MCF 10A (cell line): Measurements from ENCODE around the gene PRAF2. TPM values are rescaled to one million over a fixed set of nuclear protein-coding genes. Genes with fewer than 3 reads are reported as not detected.

Source experiments
- BruUV-seq: library from RNA; stranded (reverse); fragments of 400-500 nt; replicated peaks from 2 replicates; lab custom pipeline; 2021; lab: Mats Ljungman, UMichigan
- CTCF ChIA-PET: fragments of 300-600 bp; sonication (Branson Sonifier 250); formaldehyde crosslinking; extraction: SDS; loops from one replicate; lab custom pipeline; 2021; ENCODE audit warnings: antibody characterized with exemption, inconsistent platforms; lab: Yijun Ruan, JAX
- POLR2A ChIA-PET: fragments of 300-600, 350-650 bp; sonication (Branson Sonifier 250); formaldehyde crosslinking; extraction: SDS; loops from one replicate; lab custom pipeline; 2020; ENCODE audit warnings: antibody characterized with exemption, inconsistent platforms; lab: Yijun Ruan, JAX
- DNase-seq: peaks from one replicate; pipeline ENCODE4 v3.0.0-alpha.2; 2018; ENCODE audit not compliant: unreplicated experiment
- H3K27ac Mint-ChIP-seq: one replicate; pipeline ENCODE4 v1.8.0; 2022; ENCODE audit warnings: mild to moderate bottlenecking, low read depth, mixed read lengths; ENCODE audit not compliant: unreplicated experiment
- H3K27me3 Mint-ChIP-seq: one replicate; pipeline ENCODE4 v1.8.0; 2022; ENCODE audit warnings: mixed read lengths; ENCODE audit not compliant: insufficient read depth, unreplicated experiment
- H3K36me3 Mint-ChIP-seq: one replicate; pipeline ENCODE4 v1.8.0; 2022; ENCODE audit warnings: mild to moderate bottlenecking, moderate library complexity, mixed read lengths; ENCODE audit not compliant: insufficient read depth, unreplicated experiment
- H3K4me1 Mint-ChIP-seq: one replicate; pipeline ENCODE4 v1.8.0; 2022; ENCODE audit warnings: mixed read lengths; ENCODE audit not compliant: insufficient read depth, unreplicated experiment
- H3K4me3 Mint-ChIP-seq: one replicate; pipeline ENCODE4 v1.8.0; 2022; ENCODE audit warnings: mild to moderate bottlenecking, moderate library complexity, mixed read lengths; ENCODE audit not compliant: unreplicated experiment
- H3K9me3 Mint-ChIP-seq: one replicate; pipeline ENCODE4 v1.8.0; 2022; ENCODE audit warnings: mixed read lengths; ENCODE audit not compliant: unreplicated experiment
- intact Hi-C: fragments of 100-400 bp; cut with micrococcal nuclease; formaldehyde crosslinking; loops from 2 replicates; pipeline ENCODE4 v1.14.1; 2022
- total RNA-seq: library from RNA; stranded (reverse); gene quantifications from 2 replicates; pipeline ENCODE4 v1.2.3, GENCODE V29; 2022
- TF ChIP-seq, protein P1 (sequence below): fragments of 200-600 bp; IDR thresholded peaks from one replicate; pipeline ENCODE4 v1.8.0; 2022; ENCODE audit warnings: antibody characterized with exemption, mild to moderate bottlenecking; ENCODE audit not compliant: unreplicated experiment

The PRAF2 gene
- total RNA-seq, 1 experiment from 2014 or later, result 32.1 TPM

DNA sequence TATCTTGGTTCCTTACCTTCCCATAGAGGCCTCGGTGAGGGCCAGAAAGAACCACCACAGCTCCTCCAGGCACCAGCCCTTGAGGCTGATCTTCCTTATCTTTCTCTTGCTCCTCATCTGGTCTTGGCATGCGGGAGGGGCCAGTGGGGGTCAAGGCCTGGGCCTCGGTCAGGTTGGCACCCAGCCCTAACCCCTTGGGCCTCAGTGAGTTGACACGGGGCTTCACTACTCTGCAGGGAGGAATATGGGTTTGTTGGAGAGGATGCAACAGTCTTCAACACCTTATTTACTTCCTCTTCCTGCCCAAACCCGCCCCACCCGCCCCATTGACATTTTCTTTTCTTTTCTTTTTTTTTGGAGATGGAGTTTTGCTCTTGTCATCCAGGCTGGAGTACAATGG, 43.8 kb upstream of the PRAF2 start:
- H3K27ac Mint-ChIP-seq, result no peak overlapping the region
- H3K9me3 Mint-ChIP-seq, result no peaks in the 10 kb centered on the region

DNA sequence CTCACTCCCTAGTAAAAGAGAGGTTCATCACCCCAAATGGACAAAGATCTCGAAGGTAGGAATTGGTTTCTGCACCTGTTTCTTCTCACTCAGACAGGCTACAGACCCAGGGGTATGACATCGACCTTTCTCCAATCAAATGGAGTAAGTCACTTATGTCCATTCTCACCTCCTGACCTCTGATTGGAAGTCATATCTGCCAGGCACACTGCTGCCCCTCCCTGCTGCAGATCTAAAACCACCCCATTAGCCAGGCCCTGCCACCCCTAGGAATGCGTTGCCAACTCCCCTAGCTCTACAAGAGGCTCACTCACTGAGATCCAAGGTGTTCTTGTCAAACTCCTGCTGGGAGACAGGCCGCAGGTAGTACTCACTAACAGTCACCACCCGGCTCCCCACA, 42.9 kb upstream of the PRAF2 start:
- Mint-ChIP-seq H3K27me3 (no peaks in the 10 kb centered on the region), H3K27ac (no peak overlapping the region), H3K4me3 (no peak overlapping the region), H3K9me3 (no peaks in the 10 kb centered on the region), H3K4me1 (no peaks in the 10 kb centered on the region), H3K36me3 (peaks cover 77% of the 10 kb centered on the region)
- POLR2A ChIA-PET, result interaction anchor here (1.0 kb wide), 1 partner anchor 69 kb away, joined by 3 read pairs; no protein-coding TSS in a partner anchor
- DNase-seq, result no peak
- intact Hi-C loops, result no loop called here
- BruUV-seq, result no TSS peak
- TF ChIP-seq, protein P1, sequence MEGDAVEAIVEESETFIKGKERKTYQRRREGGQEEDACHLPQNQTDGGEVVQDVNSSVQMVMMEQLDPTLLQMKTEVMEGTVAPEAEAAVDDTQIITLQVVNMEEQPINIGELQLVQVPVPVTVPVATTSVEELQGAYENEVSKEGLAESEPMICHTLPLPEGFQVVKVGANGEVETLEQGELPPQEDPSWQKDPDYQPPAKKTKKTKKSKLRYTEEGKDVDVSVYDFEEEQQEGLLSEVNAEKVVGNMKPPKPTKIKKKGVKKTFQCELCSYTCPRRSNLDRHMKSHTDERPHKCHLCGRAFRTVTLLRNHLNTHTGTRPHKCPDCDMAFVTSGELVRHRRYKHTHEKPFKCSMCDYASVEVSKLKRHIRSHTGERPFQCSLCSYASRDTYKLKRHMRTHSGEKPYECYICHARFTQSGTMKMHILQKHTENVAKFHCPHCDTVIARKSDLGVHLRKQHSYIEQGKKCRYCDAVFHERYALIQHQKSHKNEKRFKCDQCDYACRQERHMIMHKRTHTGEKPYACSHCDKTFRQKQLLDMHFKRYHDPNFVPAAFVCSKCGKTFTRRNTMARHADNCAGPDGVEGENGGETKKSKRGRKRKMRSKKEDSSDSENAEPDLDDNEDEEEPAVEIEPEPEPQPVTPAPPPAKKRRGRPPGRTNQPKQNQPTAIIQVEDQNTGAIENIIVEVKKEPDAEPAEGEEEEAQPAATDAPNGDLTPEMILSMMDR, result no peak
- CTCF ChIA-PET, result no interaction called here

More for the DNA sequence above, 43.8 kb upstream of the PRAF2 start:
- DNase-seq, result no peak
- ChIA-PET POLR2A (no interaction called here), CTCF (no interaction called here)
- Mint-ChIP-seq H3K36me3 (peaks cover 81% of the 10 kb centered on the region), H3K4me1 (no peaks in the 10 kb centered on the region), H3K27me3 (no peaks in the 10 kb centered on the region), H3K4me3 (no peak overlapping the region)
- BruUV-seq, result no TSS peak
- intact Hi-C loops, result no loop called here
- TF ChIP-seq, protein P1, result no peak

DNA sequence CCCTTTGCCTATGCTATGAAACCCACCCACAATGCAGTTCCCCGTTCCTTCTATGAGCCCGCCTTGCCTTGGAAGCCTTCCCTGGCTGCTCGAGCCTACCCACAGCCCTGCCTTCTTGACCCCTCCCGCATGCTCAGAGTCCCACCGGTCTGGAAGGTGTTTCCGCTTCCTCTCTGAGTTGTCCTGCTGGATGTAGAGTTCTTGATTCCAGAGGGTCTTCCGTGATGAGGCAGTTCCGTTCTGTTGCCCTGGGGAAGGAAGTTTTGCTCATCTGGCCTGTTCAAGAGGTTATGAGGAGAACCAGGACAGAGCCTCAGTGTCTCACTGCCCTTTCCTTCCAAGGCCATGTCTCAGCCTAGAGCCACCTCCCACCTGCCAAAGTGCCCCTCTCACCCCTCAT, 42.3 kb upstream of the PRAF2 start:
- TF ChIP-seq, protein P1, result no peak
- POLR2A ChIA-PET, result interaction anchor here (0.5 to 1.0 kb wide), 2 partner anchors 27 to 69 kb away, joined by 3 read pairs; no protein-coding TSS in a partner anchor
- no peak for DNase-seq
- no peak overlapping the region for H3K4me3 Mint-ChIP-seq
- peaks cover 73% of the 10 kb centered on the region for H3K36me3 Mint-ChIP-seq
- no peaks in the 10 kb centered on the region for H3K27me3 Mint-ChIP-seq
- H3K4me1 Mint-ChIP-seq, result no peaks in the 10 kb centered on the region
- intact Hi-C loops, result no loop called here
- CTCF ChIA-PET, result no interaction called here
- H3K27ac Mint-ChIP-seq, result no peak overlapping the region
- no peaks in the 10 kb centered on the region for H3K9me3 Mint-ChIP-seq
- BruUV-seq, result no TSS peak

DNA sequence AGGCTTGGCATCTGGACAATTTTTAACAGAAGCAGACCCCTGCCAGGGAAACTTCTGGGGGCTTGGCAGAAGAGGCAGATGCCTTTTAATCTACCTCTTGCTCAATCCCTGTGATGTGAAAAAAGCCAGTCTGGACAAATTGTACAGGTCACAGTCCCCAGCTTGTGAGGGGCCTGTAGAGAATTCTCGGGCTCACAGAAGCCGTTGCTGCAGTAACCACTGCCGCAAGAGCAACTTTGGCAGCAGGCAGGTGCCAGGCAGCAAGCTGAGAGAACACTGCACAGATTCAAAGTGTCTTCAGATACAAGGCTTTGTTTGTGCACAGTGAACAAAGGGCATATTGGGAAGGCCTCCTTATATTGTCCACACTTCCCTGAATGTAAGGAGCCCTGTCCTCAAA, 38.0 kb upstream of the PRAF2 start:
- peaks cover 43% of the 10 kb centered on the region for H3K36me3 Mint-ChIP-seq
- no TSS peak for BruUV-seq
- intact Hi-C loops, result no loop called here
- H3K4me1 Mint-ChIP-seq, result no peaks in the 10 kb centered on the region
- H3K9me3 Mint-ChIP-seq, result no peaks in the 10 kb centered on the region
- no peak for DNase-seq
- no peaks in the 10 kb centered on the region for H3K27me3 Mint-ChIP-seq
- TF ChIP-seq, protein P1, result no peak
- H3K4me3 Mint-ChIP-seq, result no peak overlapping the region
- ChIA-PET CTCF (interaction anchor here (1.5 kb wide), 1 partner anchor 11 kb away, joined by 4 read pairs; the partner anchor contains the start of gene GPKOW), POLR2A (no interaction called here)
- no peak overlapping the region for H3K27ac Mint-ChIP-seq
